Glutamatergic neuron (in vitro differentiated cells): Measurements from ENCODE around the gene SLC27A6. TPM values are rescaled to one million over a fixed set of nuclear protein-coding genes. Genes with fewer than 3 reads are reported as not detected.

Experiments
- DNase-seq: peaks from one replicate; pipeline ENCODE4 v3.0.0; 2022
- H3K27ac Mint-ChIP-seq: one replicate; pipeline ENCODE4 v1.8.0; 2020; ENCODE audit warnings: mild to moderate bottlenecking, mixed read lengths, inconsistent platforms; ENCODE audit not compliant: unreplicated experiment
- H3K27me3 Mint-ChIP-seq: one replicate; pipeline ENCODE4 v1.8.0; 2020; ENCODE audit warnings: mild to moderate bottlenecking, moderate library complexity, mixed read lengths, inconsistent platforms; ENCODE audit not compliant: unreplicated experiment
- H3K36me3 Mint-ChIP-seq: one replicate; pipeline ENCODE4 v1.8.0; 2020; ENCODE audit warnings: mild to moderate bottlenecking, mixed read lengths, inconsistent platforms; ENCODE audit not compliant: unreplicated experiment
- H3K4me1 Mint-ChIP-seq: one replicate; pipeline ENCODE4 v1.8.0; 2020; ENCODE audit warnings: mild to moderate bottlenecking, low read depth, mixed read lengths, inconsistent platforms; ENCODE audit not compliant: unreplicated experiment
- H3K4me3 Mint-ChIP-seq: one replicate; pipeline ENCODE4 v1.8.0; 2020; ENCODE audit warnings: mild to moderate bottlenecking, mixed read lengths, inconsistent platforms; ENCODE audit not compliant: unreplicated experiment
- H3K9me3 Mint-ChIP-seq: one replicate; pipeline ENCODE4 v1.8.0; 2020; ENCODE audit warnings: mild to moderate bottlenecking, moderate library complexity, mixed read lengths, inconsistent platforms; ENCODE audit not compliant: unreplicated experiment
- total RNA-seq: library from RNA; stranded (reverse); fragmentation: NEBNext Ultra II Directional; extraction: Animal tissue kit (Norgen Biotek cat#: 25700); gene quantifications from one replicate; pipeline ENCODE4 v1.2.1, GENCODE V29; 2021; ENCODE audit not compliant: unreplicated experiment
- TF ChIP-seq, protein P1 (sequence below): fragments of 200-600 bp; sonication (generic); IDR thresholded peaks from one replicate; pipeline ENCODE4 v1.5.0; 2021; ENCODE audit not compliant: partially characterized antibody, unreplicated experiment

SLC27A6 gene
- total RNA-seq, 1 donor from 2014 or later: not detected

- no peak for DNase-seq
- H3K36me3 Mint-ChIP-seq: no peaks in the 10 kb centered on the region
- H3K9me3 Mint-ChIP-seq: no peaks in the 10 kb centered on the region
- no peak overlapping the region for H3K4me3 Mint-ChIP-seq
- TF ChIP-seq, protein P1, sequence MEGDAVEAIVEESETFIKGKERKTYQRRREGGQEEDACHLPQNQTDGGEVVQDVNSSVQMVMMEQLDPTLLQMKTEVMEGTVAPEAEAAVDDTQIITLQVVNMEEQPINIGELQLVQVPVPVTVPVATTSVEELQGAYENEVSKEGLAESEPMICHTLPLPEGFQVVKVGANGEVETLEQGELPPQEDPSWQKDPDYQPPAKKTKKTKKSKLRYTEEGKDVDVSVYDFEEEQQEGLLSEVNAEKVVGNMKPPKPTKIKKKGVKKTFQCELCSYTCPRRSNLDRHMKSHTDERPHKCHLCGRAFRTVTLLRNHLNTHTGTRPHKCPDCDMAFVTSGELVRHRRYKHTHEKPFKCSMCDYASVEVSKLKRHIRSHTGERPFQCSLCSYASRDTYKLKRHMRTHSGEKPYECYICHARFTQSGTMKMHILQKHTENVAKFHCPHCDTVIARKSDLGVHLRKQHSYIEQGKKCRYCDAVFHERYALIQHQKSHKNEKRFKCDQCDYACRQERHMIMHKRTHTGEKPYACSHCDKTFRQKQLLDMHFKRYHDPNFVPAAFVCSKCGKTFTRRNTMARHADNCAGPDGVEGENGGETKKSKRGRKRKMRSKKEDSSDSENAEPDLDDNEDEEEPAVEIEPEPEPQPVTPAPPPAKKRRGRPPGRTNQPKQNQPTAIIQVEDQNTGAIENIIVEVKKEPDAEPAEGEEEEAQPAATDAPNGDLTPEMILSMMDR: no peak
- H3K4me1 Mint-ChIP-seq: no peaks in the 10 kb centered on the region
- no peaks in the 10 kb centered on the region for H3K27me3 Mint-ChIP-seq
- H3K27ac Mint-ChIP-seq: no peak overlapping the region
Measured at GRCh38 chr5:129057329-129057728, 92.0 kb downstream of the SLC27A6 start.

DNA sequence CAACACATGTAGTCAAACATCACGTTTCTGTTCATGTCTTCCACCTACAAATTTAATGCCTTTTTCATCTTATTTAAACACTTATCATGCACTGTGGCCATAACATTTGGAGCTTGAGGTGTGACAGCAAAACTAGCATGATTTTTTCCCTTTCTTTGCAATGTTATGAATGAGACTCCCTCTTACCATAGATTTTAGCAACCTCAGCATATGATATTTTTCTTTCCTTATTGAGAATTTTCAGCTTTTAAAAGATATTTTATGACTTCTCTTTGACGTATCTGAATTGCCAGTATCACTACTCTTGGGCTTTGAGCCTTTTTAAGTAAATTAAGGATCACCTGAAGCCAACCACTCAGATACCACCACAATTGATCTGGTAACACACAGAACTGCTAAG, 96.6 kb downstream of the SLC27A6 start:
- DNase-seq: no peak
- no peak overlapping the region for H3K27ac Mint-ChIP-seq
- no peaks in the 10 kb centered on the region for H3K4me1 Mint-ChIP-seq
- TF ChIP-seq, protein P1: no peak
- no peak overlapping the region for H3K4me3 Mint-ChIP-seq
- no peaks in the 10 kb centered on the region for H3K27me3 Mint-ChIP-seq
- H3K9me3 Mint-ChIP-seq: no peaks in the 10 kb centered on the region
- H3K36me3 Mint-ChIP-seq: no peaks in the 10 kb centered on the region

GRCh38 chr5:129063483-129064113, 98.3 kb downstream of the SLC27A6 start:
- no peaks in the 10 kb centered on the region for H3K36me3 Mint-ChIP-seq
- H3K27me3 Mint-ChIP-seq: no peaks in the 10 kb centered on the region
- H3K27ac Mint-ChIP-seq: no peak overlapping the region

GRCh38 chr5:129065721-129066120, 100.4 kb downstream of the SLC27A6 start:
- H3K4me1 Mint-ChIP-seq: peaks cover 4% of the 10 kb centered on the region
- no peaks in the 10 kb centered on the region for H3K36me3 Mint-ChIP-seq
- H3K27ac Mint-ChIP-seq: no peak overlapping the region
- peaks cover 1% of the 10 kb centered on the region for H3K27me3 Mint-ChIP-seq
- H3K9me3 Mint-ChIP-seq: no peaks in the 10 kb centered on the region
- TF ChIP-seq, protein P1: no peak
- no peak for DNase-seq
- no peak overlapping the region for H3K4me3 Mint-ChIP-seq

More at GRCh38 chr5:129063483-129064113, 98.3 kb downstream of the SLC27A6 start:
- no peak for DNase-seq
- no peak overlapping the region for H3K4me3 Mint-ChIP-seq
- no peaks in the 10 kb centered on the region for H3K4me1 Mint-ChIP-seq
- H3K9me3 Mint-ChIP-seq: no peaks in the 10 kb centered on the region
- TF ChIP-seq, protein P1: no peak

- Mint-ChIP-seq H3K4me3 (no peak overlapping the region), H3K27ac (no peak overlapping the region), H3K36me3 (no peaks in the 10 kb centered on the region), H3K4me1 (peaks cover 4% of the 10 kb centered on the region), H3K9me3 (no peaks in the 10 kb centered on the region), H3K27me3 (peaks cover 1% of the 10 kb centered on the region)
- TF ChIP-seq, protein P1: no peak
- DNase-seq: no peak
Measured at GRCh38 chr5:129067745-129068144, 102.5 kb downstream of the SLC27A6 start.
